Measurements from ENCODE around the gene BLNK.

- no peak for TF ChIP-seq CTCF (IDR thresholded peaks at IDR 0.05)
- no peak for TF ChIP-seq POLR2A (IDR thresholded peaks at IDR 0.05)
These were observed 32.9 kb upstream of the BLNK start, which contains the start of gene DNTT for GRCh38 chr10:96304230-96304629.
